Upper lobe of left lung (tissue), 4 donors: ENCODE measurements around the gene AGXT.

Source experiments
- CTCF ChIP-seq, 6 experiments: fragments of 450-650 bp in 4 of 6; fragments of 200-600 bp in 2 of 6; sonication (generic) in 2 of 6; IDR thresholded peaks; one replicate each; pipeline ENCODE4 v1.5.1; 2016 to 2019; ENCODE audit warnings: antibody characterized with exemption in 6 of 6
- EP300 ChIP-seq, 4 donors: sonication (generic); formaldehyde crosslinking; IDR thresholded peaks; one replicate each; pipeline ENCODE4 v1.5.1; 2017; ENCODE audit warnings: antibody characterized with exemption in 4 of 4, control low read depth in 2 of 4
- POLR2A ChIP-seq, 4 donors: fragments of 450-650 bp; IDR thresholded peaks; one replicate each; pipeline ENCODE4 v1.5.1; 2016 to 2017; ENCODE audit warnings: antibody characterized with exemption in 4 of 4, mild to moderate bottlenecking in 2 of 4
- POLR2AphosphoS5 ChIP-seq, 2 donors: sonication (generic); formaldehyde crosslinking; IDR thresholded peaks; one replicate each; pipeline ENCODE4 v1.5.1; 2017; ENCODE audit warnings: antibody characterized with exemption in 2 of 2

GRCh38 chr2:240848900-240849680 is 19.5 kb upstream of the AGXT start:
- TF ChIP-seq POLR2AphosphoS5 (IDR thresholded peaks at IDR 0.05) (no peak), CTCF (IDR thresholded peaks at IDR 0.05) (no peak), POLR2A (IDR thresholded peaks at IDR 0.05) (no peak), EP300 (IDR thresholded peaks at IDR 0.05) (no peak)
